NCI-H1092 treated with DMSO at 0.1 percent for 48 hours (cell line): ENCODE measurements around the gene HOXA6.

Experiments
- DNase-seq: peaks from one replicate; lab custom pipeline; 2025; lab: John Stamatoyannopoulos, UW

The HOXA6 gene

GRCh38 chr7:27172823-27173510, 25.4 kb upstream of the HOXA6 start:
- DNase-seq: no peak

GRCh38 chr7:27172315-27172774, 24.8 kb upstream of the HOXA6 start:
- no peak for DNase-seq

- DNase-seq: no peak
These were observed 24.2 kb upstream of the HOXA6 start for GRCh38 chr7:27171637-27172314.

GRCh38 chr7:27171325-27171636, 23.7 kb upstream of the HOXA6 start:
- no peak for DNase-seq

GRCh38 chr7:27170426-27171324, 23.1 kb upstream of the HOXA6 start:
- DNase-seq: no peak

GRCh38 chr7:27169658-27170425, 22.3 kb upstream of the HOXA6 start:
- peak; percentile 97 for DNase-seq

GRCh38 chr7:27168265-27168947, 20.8 kb upstream of the HOXA6 start:
- DNase-seq: no peak

GRCh38 chr7:27167916-27168264, 20.3 kb upstream of the HOXA6 start:
- no peak for DNase-seq

- DNase-seq: no peak
These were observed 19.2 kb upstream of the HOXA6 start for GRCh38 chr7:27166531-27167505.

- DNase-seq: no peak
These were observed 18.5 kb upstream of the HOXA6 start for GRCh38 chr7:27165996-27166530.

GRCh38 chr7:27165089-27165995, 17.8 kb upstream of the HOXA6 start, which contains the start of gene HOXA9:
Gene HOXA9 (minus strand): TSS chr7:27165537. CDS start chr7:27165457, 80 bp downstream.
- DNase-seq: no peak

- no peak for DNase-seq
These were observed 17.0 kb upstream of the HOXA6 start for GRCh38 chr7:27164367-27165088.

- DNase-seq: no peak
These were observed 16.4 kb upstream of the HOXA6 start for GRCh38 chr7:27164045-27164366.

GRCh38 chr7:27163288-27164044, 15.9 kb upstream of the HOXA6 start:
- DNase-seq: no peak

GRCh38 chr7:27162561-27163287, 15.2 kb upstream of the HOXA6 start:
- DNase-seq: no peak

- DNase-seq: no peak
These were observed 14.4 kb upstream of the HOXA6 start for GRCh38 chr7:27161721-27162560.
